SH-SY5Y (cell line): ENCODE data around the gene AFF2.

Source experiments
- GATA2 ChIP-seq: IDR thresholded peaks from 2 replicates; pipeline ENCODE4 v1.6.1; 2011; ENCODE audit warnings: mild to moderate bottlenecking, low read depth, low read length
- GATA3 ChIP-seq: IDR thresholded peaks from 2 replicates; pipeline ENCODE4 v1.6.1; 2011; ENCODE audit warnings: low read depth, mild to moderate bottlenecking, low read length, moderate library complexity

- TF ChIP-seq GATA2 (no peak), GATA3 (no peak)
Observed at GRCh38 chrX:148599404-148599803, 99.0 kb downstream of the AFF2 start.
